K562 (cell line): Measurements from ENCODE around the gene PPM1H.

Source experiments
- HDAC2 ChIP-seq: fragments of 450-650 bp; IDR thresholded peaks from 2 replicates; pipeline ENCODE4 v1.6.1; 2016; ENCODE audit warnings: mild to moderate bottlenecking
- PCBP1 ChIP-seq: fragments of 200-400 bp; formaldehyde crosslinking; IDR thresholded peaks from 2 replicates; pipeline ENCODE4 v1.6.1; 2018; ENCODE audit warnings: mild to moderate bottlenecking, low read depth, low read length; ENCODE audit not compliant: poor library complexity, severe bottlenecking
- TF ChIP-seq, protein P1 (sequence below), 3 experiments: IDR thresholded peaks in 2 of 3; conservative IDR thresholded peaks in 1 of 3; 2 replicates each; pipeline ENCODE4 v1.5.1; 2011 to 2012; ENCODE audit warnings: low read length in 3 of 3, mild to moderate bottlenecking in 3 of 3, control low read depth in 2 of 3, improper control_type of control experiment in 1 of 3, inconsistent platforms in 1 of 3, low read depth in 1 of 3, mixed read lengths in 1 of 3, moderate library complexity in 1 of 3; ENCODE audit not compliant: insufficient read depth in 2 of 3

DNA sequence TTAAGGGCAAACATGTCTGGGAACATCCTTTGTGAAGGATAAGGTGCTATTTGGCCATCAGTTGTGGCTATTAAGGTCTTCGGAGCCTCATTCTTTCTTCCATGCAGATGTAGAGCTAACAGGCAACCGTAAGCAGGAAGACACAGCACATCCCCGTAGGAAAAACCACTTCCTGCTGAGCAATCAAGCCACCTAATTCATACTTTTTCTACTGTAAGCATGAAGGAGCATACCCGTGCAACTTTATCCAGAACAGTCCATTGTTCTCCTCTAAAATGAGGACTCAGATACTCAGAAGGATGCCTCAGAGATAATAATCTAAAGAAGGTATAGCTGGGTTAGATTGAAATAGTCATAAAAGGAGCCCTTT lies 232.0 kb downstream of the PPM1H start:
- TF ChIP-seq, protein P1, sequence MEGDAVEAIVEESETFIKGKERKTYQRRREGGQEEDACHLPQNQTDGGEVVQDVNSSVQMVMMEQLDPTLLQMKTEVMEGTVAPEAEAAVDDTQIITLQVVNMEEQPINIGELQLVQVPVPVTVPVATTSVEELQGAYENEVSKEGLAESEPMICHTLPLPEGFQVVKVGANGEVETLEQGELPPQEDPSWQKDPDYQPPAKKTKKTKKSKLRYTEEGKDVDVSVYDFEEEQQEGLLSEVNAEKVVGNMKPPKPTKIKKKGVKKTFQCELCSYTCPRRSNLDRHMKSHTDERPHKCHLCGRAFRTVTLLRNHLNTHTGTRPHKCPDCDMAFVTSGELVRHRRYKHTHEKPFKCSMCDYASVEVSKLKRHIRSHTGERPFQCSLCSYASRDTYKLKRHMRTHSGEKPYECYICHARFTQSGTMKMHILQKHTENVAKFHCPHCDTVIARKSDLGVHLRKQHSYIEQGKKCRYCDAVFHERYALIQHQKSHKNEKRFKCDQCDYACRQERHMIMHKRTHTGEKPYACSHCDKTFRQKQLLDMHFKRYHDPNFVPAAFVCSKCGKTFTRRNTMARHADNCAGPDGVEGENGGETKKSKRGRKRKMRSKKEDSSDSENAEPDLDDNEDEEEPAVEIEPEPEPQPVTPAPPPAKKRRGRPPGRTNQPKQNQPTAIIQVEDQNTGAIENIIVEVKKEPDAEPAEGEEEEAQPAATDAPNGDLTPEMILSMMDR (IDR thresholded peaks at IDR 0.05 in 2 of 3, conservative IDR thresholded peaks at IDR 0.05 in 1 of 3; ENCODE audit: insufficient read depth in 2 of 3, low read depth in 1 of 3, low read length in 3 of 3): no peak
- TF ChIP-seq PCBP1: no peak
- TF ChIP-seq HDAC2: no peak
